Measurements from ENCODE around the gene USP25. TPM values are rescaled to one million over a fixed set of nuclear protein-coding genes. Genes with fewer than 3 reads are reported as not detected.
A peak's percentile ranks its signal among the peaks of the same experiment; 100 is the strongest.

USP25 gene
- total RNA-seq, 1 experiment from 2014 or later: 35.1 TPM

DNA sequence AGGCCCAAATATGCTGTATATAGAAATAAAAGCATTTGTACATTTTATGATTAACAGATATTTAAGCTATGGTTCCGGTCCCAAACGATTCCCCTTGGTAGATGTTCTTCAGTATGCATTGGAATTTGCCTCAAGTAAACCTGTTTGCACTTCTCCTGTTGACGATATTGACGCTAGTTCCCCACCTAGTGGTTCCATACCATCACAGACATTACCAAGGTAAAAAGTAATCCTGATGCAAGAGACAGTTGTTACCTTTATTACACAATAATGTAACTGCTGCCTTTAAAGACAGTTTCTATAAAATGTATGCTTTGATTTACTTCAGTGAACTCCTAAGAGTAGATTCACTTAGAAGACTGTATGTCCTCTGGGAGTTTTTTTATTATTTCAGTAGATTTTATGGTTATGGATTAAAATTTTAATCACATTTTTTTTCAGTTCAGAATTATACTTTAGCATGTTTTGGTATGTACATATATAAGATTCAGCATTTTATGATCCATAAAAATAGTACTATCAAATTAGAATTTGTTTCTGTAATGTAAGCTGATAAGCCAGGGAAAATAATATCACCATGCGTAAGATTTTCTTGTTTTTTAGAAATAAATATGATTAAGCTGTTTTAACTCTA, 96.5 kb downstream of the USP25 start:
- H2BK12ac ChIP-seq (ENCODE audit: insufficient read length, low read depth, low read length): no peak overlapping the region
- H3K9ac ChIP-seq (ENCODE audit: extremely low read depth, insufficient read length, low read length): no peak overlapping the region
- H3K4me2 ChIP-seq (ENCODE audit: insufficient read depth, insufficient read length, low read length): no peak overlapping the region
- Mint-ChIP-seq H3K36me3 (ENCODE audit: insufficient read depth in 1 of 3, low read depth in 3 of 3) (peaks cover 2 to 32% (median 21%) of the 10 kb centered on the region in 3 experiments; a peak in 5 of 7 replicates), H3K27me3 (ENCODE audit: low read depth) (no peaks in the 10 kb centered on the region), H3K4me1 (peaks cover 3 to 6% of the 10 kb centered on the region in 2 experiments; a peak in 2 of 4 replicates), H3K4me3 (no peak overlapping the region), H3K9me3 (no peaks in the 10 kb centered on the region), H3K27ac (no peak overlapping the region)
- H4K20me1 ChIP-seq (ENCODE audit: control insufficient read depth, insufficient read depth, insufficient read length): no peaks in the 10 kb centered on the region
- no peaks in the 10 kb centered on the region for H3K27me3 ChIP-seq (ENCODE audit: insufficient read depth, low read length)
- no peaks in the 10 kb centered on the region for H3K4me1 ChIP-seq (ENCODE audit: insufficient read depth, low read length)
- no peak overlapping the region for H4K5ac ChIP-seq (ENCODE audit: insufficient read length, low read depth, low read length)
- no peak overlapping the region for H2BK20ac ChIP-seq (ENCODE audit: low read depth, low read length, poor library complexity, severe bottlenecking)
- no peak overlapping the region for H3K27ac ChIP-seq (ENCODE audit: insufficient read length, low read depth, low read length)
- no peak overlapping the region for H3K4ac ChIP-seq (ENCODE audit: low read depth, low read length)
- H3K23ac ChIP-seq (ENCODE audit: insufficient read length, low read depth, low read length): no peak overlapping the region
- no CpG with 5 or more reads among the region's 5 CpGs for WGBS (ENCODE audit: extremely low coverage, insufficient read length, low lambda C conversion rate)
- DNase-seq: peak; percentile 36
- no peak overlapping the region for H2AFZ ChIP-seq (ENCODE audit: low read length)
- H4K91ac ChIP-seq (ENCODE audit: insufficient read length, low read depth, low read length): no peak overlapping the region
- H2BK120ac ChIP-seq (ENCODE audit: low read depth, low read length, poor library complexity, severe bottlenecking): no peak overlapping the region
- no peak overlapping the region for H4K8ac ChIP-seq (replicated peaks; ENCODE audit: insufficient read length, low read depth, low read length)
- H3K23me2 ChIP-seq (ENCODE audit: insufficient read length, low read depth, low read length, poor library complexity, severe bottlenecking): no peaks in the 10 kb centered on the region
- TF ChIP-seq, protein P1, sequence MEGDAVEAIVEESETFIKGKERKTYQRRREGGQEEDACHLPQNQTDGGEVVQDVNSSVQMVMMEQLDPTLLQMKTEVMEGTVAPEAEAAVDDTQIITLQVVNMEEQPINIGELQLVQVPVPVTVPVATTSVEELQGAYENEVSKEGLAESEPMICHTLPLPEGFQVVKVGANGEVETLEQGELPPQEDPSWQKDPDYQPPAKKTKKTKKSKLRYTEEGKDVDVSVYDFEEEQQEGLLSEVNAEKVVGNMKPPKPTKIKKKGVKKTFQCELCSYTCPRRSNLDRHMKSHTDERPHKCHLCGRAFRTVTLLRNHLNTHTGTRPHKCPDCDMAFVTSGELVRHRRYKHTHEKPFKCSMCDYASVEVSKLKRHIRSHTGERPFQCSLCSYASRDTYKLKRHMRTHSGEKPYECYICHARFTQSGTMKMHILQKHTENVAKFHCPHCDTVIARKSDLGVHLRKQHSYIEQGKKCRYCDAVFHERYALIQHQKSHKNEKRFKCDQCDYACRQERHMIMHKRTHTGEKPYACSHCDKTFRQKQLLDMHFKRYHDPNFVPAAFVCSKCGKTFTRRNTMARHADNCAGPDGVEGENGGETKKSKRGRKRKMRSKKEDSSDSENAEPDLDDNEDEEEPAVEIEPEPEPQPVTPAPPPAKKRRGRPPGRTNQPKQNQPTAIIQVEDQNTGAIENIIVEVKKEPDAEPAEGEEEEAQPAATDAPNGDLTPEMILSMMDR (conservative IDR thresholded peaks at IDR 0.05): peak; percentile 79
- H3T11ph ChIP-seq (ENCODE audit: low read length): no peak overlapping the region
- no peak overlapping the region for H2AK5ac ChIP-seq (ENCODE audit: insufficient read length, low read length)
- H2BK5ac ChIP-seq (ENCODE audit: insufficient read length, low read length): no peak overlapping the region
- no peaks in the 10 kb centered on the region for H3K79me2 ChIP-seq (ENCODE audit: insufficient read depth, low read length)
- H3K56ac ChIP-seq (ENCODE audit: insufficient read length, low read depth, low read length): no peak overlapping the region
- H3K18ac ChIP-seq (ENCODE audit: insufficient read length, low read depth, low read length): no peak overlapping the region
- H3K79me1 ChIP-seq (ENCODE audit: insufficient read depth, low read depth, low read length, poor library complexity, severe bottlenecking): peaks cover 2% of the 10 kb centered on the region
- no peaks in the 10 kb centered on the region for H3K9me3 ChIP-seq (ENCODE audit: control insufficient read depth, low read depth, low read length)
- H3K14ac ChIP-seq (ENCODE audit: insufficient read depth, low read length): no peak overlapping the region
- no peak overlapping the region for H2BK15ac ChIP-seq (ENCODE audit: low read depth, low read length)
